Bone marrow (tissue), 2 donors: Measurements from ENCODE around the gene NGB.

Experiments used
- DNase-seq, 2 donors: peaks; one replicate each; lab custom pipeline; 2025; lab: John Stamatoyannopoulos, UW

Gene NGB

GRCh38 chr14:77230914-77231313, 40.1 kb downstream of the NGB start:
- DNase-seq: no peak

- DNase-seq: no peak
Measured at GRCh38 chr14:77228056-77228455, 43.0 kb downstream of the NGB start.

- DNase-seq: no peak
Measured at GRCh38 chr14:77225892-77226557, 45.0 kb downstream of the NGB start.

- DNase-seq: no peak
Measured at GRCh38 chr14:77225254-77225653, 45.8 kb downstream of the NGB start.

GRCh38 chr14:77224212-77224611, 46.8 kb downstream of the NGB start:
- no peak for DNase-seq

- no peak for DNase-seq
Measured at GRCh38 chr14:77222546-77223225, 48.3 kb downstream of the NGB start.

GRCh38 chr14:77221241-77221871, 49.6 kb downstream of the NGB start:
- DNase-seq: no peak

GRCh38 chr14:77220246-77221017, 50.6 kb downstream of the NGB start:
- DNase-seq: no peak

GRCh38 chr14:77219591-77219990, 51.4 kb downstream of the NGB start:
- DNase-seq: no peak

- no peak for DNase-seq
Measured at GRCh38 chr14:77217551-77217950, 53.5 kb downstream of the NGB start.
